Stimulated activated naive CD8-positive, alpha-beta T cell treated with anti-CD3 and anti-CD28 coated beads, Interleukin-15, Interleukin-2, amounts not matched to agents 100 ng/mL and 50 ng/mL, for 24 hours (primary cell): ENCODE results near the gene ACP2.

ENCODE experiments used
- H3K27ac Mint-ChIP-seq: one replicate; pipeline ENCODE4 v1.8.0; 2021; ENCODE audit warnings: mild to moderate bottlenecking, mixed read lengths
- H3K27me3 Mint-ChIP-seq: one replicate; pipeline ENCODE4 v1.8.0; 2021; ENCODE audit warnings: mixed read lengths
- H3K36me3 Mint-ChIP-seq: one replicate; pipeline ENCODE4 v1.8.0; 2021; ENCODE audit warnings: low read depth, mixed read lengths
- H3K4me1 Mint-ChIP-seq: one replicate; pipeline ENCODE4 v1.8.0; 2021; ENCODE audit warnings: low read depth, mixed read lengths
- H3K4me3 Mint-ChIP-seq: one replicate; pipeline ENCODE4 v1.8.0; 2021; ENCODE audit warnings: mild to moderate bottlenecking, mixed read lengths
- H3K9me3 Mint-ChIP-seq: one replicate; pipeline ENCODE4 v1.8.0; 2021; ENCODE audit warnings: mixed read lengths

Gene ACP2

GRCh38 chr11:47241841-47242301, 6.7 kb downstream of the ACP2 start:
- H3K36me3 Mint-ChIP-seq, result peaks cover 55% of the 10 kb centered on the region
- H3K27me3 Mint-ChIP-seq, result no peaks in the 10 kb centered on the region

GRCh38 chr11:47239852-47240251, 8.8 kb downstream of the ACP2 start:
- H3K9me3 Mint-ChIP-seq, result no peaks in the 10 kb centered on the region
- H3K27me3 Mint-ChIP-seq, result no peaks in the 10 kb centered on the region
- peaks cover 21% of the 10 kb centered on the region for H3K4me1 Mint-ChIP-seq
- peak overlapping the region; percentile 38 for H3K27ac Mint-ChIP-seq
- peaks cover 72% of the 10 kb centered on the region for H3K36me3 Mint-ChIP-seq
- H3K4me3 Mint-ChIP-seq, result no peak overlapping the region

More at GRCh38 chr11:47241841-47242301, 6.7 kb downstream of the ACP2 start:
- Mint-ChIP-seq H3K27ac (peak overlapping the region; percentile 23), H3K9me3 (no peaks in the 10 kb centered on the region), H3K4me3 (no peak overlapping the region), H3K4me1 (peaks cover 11% of the 10 kb centered on the region)

GRCh38 chr11:47236482-47236881, 12.1 kb downstream of the ACP2 start:
- H3K27me3 Mint-ChIP-seq, result no peaks in the 10 kb centered on the region
- peaks cover 62% of the 10 kb centered on the region for H3K36me3 Mint-ChIP-seq
- H3K27ac Mint-ChIP-seq, result no peak overlapping the region
- H3K9me3 Mint-ChIP-seq, result no peaks in the 10 kb centered on the region
- H3K4me3 Mint-ChIP-seq, result no peak overlapping the region
- H3K4me1 Mint-ChIP-seq, result peaks cover 32% of the 10 kb centered on the region

GRCh38 chr11:47235163-47235562, 13.5 kb downstream of the ACP2 start:
- Mint-ChIP-seq H3K4me1 (peaks cover 30% of the 10 kb centered on the region), H3K27ac (peak overlapping the region; percentile 82), H3K36me3 (peaks cover 62% of the 10 kb centered on the region), H3K27me3 (no peaks in the 10 kb centered on the region), H3K9me3 (no peaks in the 10 kb centered on the region), H3K4me3 (peak overlapping the region; percentile 45)

DNA sequence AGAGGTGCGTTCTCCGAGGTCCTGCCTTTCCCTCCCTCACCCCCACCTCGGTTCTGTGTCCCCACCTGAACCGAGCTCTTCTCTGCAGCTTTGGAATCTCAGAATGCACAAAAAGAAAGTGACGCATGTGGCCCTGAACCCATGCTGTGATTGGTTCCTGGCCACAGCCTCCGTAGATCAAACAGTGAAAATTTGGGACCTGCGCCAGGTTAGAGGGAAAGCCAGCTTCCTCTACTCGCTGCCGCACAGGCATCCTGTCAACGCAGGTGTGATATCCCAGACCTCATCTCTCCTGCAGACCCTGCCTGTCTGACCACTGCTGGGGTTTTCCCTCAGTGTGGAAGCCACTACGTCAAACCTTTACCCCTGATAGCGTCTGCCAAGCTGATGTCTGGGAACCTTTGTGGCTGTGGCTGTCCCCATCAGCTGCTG, 13.9 kb downstream of the ACP2 start:
- Mint-ChIP-seq H3K36me3 (peaks cover 59% of the 10 kb centered on the region), H3K27ac (peak overlapping the region; percentile 82), H3K27me3 (no peaks in the 10 kb centered on the region), H3K4me3 (peak overlapping the region; percentile 45), H3K4me1 (peaks cover 30% of the 10 kb centered on the region), H3K9me3 (no peaks in the 10 kb centered on the region)

- Mint-ChIP-seq H3K27ac (peak overlapping the region; percentile 82), H3K9me3 (no peaks in the 10 kb centered on the region), H3K4me1 (peaks cover 30% of the 10 kb centered on the region), H3K27me3 (no peaks in the 10 kb centered on the region), H3K36me3 (peaks cover 59% of the 10 kb centered on the region), H3K4me3 (peak overlapping the region; percentile 45)
Measured at GRCh38 chr11:47233989-47234668, 14.5 kb downstream of the ACP2 start.

DNA sequence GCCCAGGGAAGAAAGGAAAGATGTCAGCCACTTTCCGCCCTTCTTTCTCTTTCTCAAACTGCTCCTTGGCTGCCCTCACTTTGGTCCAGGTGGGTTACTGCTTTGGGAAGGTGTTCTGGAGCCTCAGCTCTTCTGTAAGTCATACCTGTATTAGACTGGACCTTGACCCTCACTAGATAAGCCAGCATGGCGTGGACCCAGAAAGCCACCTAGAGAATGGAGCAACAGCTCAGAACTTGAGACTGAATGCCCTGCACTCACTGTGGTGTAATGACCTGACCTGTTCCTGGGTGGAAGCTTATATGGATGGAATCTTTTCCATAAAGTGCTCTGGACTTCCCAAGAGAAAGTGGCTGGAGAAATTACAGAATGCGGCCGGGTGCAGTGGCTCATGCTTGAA, 15.6 kb downstream of the ACP2 start:
- Mint-ChIP-seq H3K27me3 (no peaks in the 10 kb centered on the region), H3K27ac (no peak overlapping the region), H3K36me3 (peaks cover 64% of the 10 kb centered on the region), H3K4me3 (no peak overlapping the region), H3K9me3 (no peaks in the 10 kb centered on the region), H3K4me1 (peaks cover 30% of the 10 kb centered on the region)

- Mint-ChIP-seq H3K9me3 (no peaks in the 10 kb centered on the region), H3K27me3 (no peaks in the 10 kb centered on the region), H3K4me1 (peaks cover 37% of the 10 kb centered on the region), H3K27ac (peak overlapping the region; percentile 12), H3K36me3 (peaks cover 65% of the 10 kb centered on the region), H3K4me3 (no peak overlapping the region)
Measured at GRCh38 chr11:47229161-47229560, 19.5 kb downstream of the ACP2 start.

- no peaks in the 10 kb centered on the region for H3K27me3 Mint-ChIP-seq
- peaks cover 35% of the 10 kb centered on the region for H3K4me1 Mint-ChIP-seq
- H3K27ac Mint-ChIP-seq, result peak overlapping the region; percentile 83
- no peaks in the 10 kb centered on the region for H3K9me3 Mint-ChIP-seq
- peaks cover 73% of the 10 kb centered on the region for H3K36me3 Mint-ChIP-seq
- peak overlapping the region; percentile 59 for H3K4me3 Mint-ChIP-seq
Measured at GRCh38 chr11:47225552-47226400, 22.8 kb downstream of the ACP2 start.

- Mint-ChIP-seq H3K27ac (no peak overlapping the region), H3K27me3 (no peaks in the 10 kb centered on the region), H3K4me3 (no peak overlapping the region), H3K36me3 (peaks cover 71% of the 10 kb centered on the region), H3K4me1 (peaks cover 62% of the 10 kb centered on the region), H3K9me3 (no peaks in the 10 kb centered on the region)
Measured at GRCh38 chr11:47222696-47223095, 25.9 kb downstream of the ACP2 start.

DNA sequence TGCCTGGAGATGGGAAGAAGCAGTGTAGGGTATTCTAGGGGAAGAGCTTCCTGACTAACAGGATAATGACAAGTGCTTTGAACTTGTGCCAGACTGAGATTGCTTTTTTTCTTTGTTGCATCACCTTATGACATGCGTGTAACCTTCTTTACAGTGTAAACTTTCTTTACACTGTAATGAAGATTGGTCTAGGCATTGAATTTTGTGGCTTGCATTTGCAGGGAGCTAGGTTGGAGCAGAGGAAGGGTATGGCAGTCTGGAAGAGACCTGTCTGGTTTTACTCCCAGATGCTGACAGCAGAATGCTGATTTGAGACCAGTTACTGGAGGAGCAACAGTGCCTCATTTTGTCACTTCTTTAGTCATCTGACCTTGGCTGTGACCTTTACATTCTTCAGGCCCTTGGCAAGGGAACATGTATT, 28.2 kb downstream of the ACP2 start:
- Mint-ChIP-seq H3K27ac (peak overlapping the region; percentile 94), H3K4me1 (peaks cover 66% of the 10 kb centered on the region), H3K4me3 (peak overlapping the region; percentile 58), H3K27me3 (no peaks in the 10 kb centered on the region), H3K9me3 (no peaks in the 10 kb centered on the region), H3K36me3 (peaks cover 68% of the 10 kb centered on the region)

DNA sequence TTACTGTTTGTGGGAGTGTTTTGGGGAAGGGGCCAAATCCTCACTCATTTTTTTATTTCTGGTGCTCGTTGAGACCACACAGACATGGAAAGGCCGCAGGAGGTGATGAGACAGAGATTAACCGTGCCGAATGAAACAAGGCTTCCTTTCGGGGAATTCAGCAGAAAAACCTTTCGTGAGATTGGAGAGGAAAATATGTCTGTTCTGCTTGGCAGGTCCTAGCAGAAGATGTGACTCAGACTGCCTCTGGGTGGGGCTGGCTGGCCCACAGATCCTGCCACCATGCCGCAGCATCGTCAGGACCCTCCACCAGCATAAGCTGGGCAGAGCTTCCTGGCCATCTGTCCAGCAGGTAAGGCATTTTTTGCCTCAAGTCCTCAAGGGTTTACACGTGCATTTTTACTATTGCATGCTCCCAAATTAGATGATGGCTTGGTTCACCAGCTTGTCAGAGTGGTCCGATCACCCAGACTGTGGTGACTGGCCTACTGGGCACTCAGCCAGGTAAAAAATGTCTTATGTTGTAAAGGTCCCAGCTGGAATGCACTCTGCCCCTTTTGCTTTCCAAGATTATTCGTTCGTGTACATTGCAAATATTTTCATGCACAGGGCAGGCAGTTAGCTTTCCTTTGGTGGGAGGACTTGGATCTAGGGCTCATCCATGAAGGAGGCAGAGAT, 32.4 kb downstream of the ACP2 start:
- H3K27me3 Mint-ChIP-seq, result no peaks in the 10 kb centered on the region
- no peaks in the 10 kb centered on the region for H3K9me3 Mint-ChIP-seq
- H3K27ac Mint-ChIP-seq, result peak overlapping the region; percentile 100
- H3K4me3 Mint-ChIP-seq, result peak overlapping the region; percentile 98
- peaks cover 43% of the 10 kb centered on the region for H3K36me3 Mint-ChIP-seq
- peaks cover 61% of the 10 kb centered on the region for H3K4me1 Mint-ChIP-seq

GRCh38 chr11:47215366-47215910, 33.2 kb downstream of the ACP2 start:
- peaks cover 40% of the 10 kb centered on the region for H3K36me3 Mint-ChIP-seq
- peaks cover 53% of the 10 kb centered on the region for H3K4me1 Mint-ChIP-seq
- no peaks in the 10 kb centered on the region for H3K9me3 Mint-ChIP-seq
- H3K27ac Mint-ChIP-seq, result peak overlapping the region; percentile 100
- no peaks in the 10 kb centered on the region for H3K27me3 Mint-ChIP-seq
- H3K4me3 Mint-ChIP-seq, result peak overlapping the region; percentile 98

DNA sequence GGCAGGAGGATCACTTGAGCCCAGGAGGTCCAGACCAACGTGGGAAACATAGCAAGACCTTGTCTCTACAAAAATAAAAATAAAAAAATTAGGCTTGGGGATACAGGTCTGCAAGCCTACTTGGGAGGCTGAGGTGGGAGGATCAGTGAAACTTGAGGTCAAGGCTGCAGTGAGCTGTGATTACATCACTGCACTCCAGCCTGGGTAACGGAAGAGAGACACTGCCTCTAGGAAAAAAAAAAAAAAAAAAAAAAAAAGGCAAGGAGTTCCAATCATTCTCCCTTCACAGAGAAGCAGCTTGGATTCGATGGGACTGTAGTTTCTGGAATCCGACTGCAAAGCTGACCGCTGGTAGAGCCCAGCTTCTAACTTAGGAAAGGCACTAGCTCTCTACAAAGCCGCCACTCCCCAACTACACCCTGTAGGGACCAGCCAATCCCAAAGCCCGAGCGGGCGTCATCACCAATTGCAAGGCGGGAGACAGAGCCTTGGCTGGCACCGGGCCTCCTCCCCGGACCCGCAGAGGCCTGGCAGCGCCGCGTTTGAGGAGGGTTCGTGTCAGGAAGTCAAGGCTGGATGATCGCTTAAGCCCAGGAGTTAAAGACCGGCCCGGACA, 34.6 kb downstream of the ACP2 start:
- H3K9me3 Mint-ChIP-seq, result no peaks in the 10 kb centered on the region
- H3K4me1 Mint-ChIP-seq, result peaks cover 41% of the 10 kb centered on the region
- peak overlapping the region; percentile 100 for H3K27ac Mint-ChIP-seq
- H3K4me3 Mint-ChIP-seq, result peak overlapping the region; percentile 98
- peaks cover 30% of the 10 kb centered on the region for H3K36me3 Mint-ChIP-seq
- H3K27me3 Mint-ChIP-seq, result no peaks in the 10 kb centered on the region
